NCI-H2107 treated with DMSO at 0.1 percent for 48 hours (cell line): ENCODE results near the gene EFCAB8.

Source experiments
- DNase-seq: peaks from one replicate; lab custom pipeline; 2025; ENCODE audit not compliant: unreplicated experiment; lab: John Stamatoyannopoulos, UW

Gene EFCAB8, protein sequence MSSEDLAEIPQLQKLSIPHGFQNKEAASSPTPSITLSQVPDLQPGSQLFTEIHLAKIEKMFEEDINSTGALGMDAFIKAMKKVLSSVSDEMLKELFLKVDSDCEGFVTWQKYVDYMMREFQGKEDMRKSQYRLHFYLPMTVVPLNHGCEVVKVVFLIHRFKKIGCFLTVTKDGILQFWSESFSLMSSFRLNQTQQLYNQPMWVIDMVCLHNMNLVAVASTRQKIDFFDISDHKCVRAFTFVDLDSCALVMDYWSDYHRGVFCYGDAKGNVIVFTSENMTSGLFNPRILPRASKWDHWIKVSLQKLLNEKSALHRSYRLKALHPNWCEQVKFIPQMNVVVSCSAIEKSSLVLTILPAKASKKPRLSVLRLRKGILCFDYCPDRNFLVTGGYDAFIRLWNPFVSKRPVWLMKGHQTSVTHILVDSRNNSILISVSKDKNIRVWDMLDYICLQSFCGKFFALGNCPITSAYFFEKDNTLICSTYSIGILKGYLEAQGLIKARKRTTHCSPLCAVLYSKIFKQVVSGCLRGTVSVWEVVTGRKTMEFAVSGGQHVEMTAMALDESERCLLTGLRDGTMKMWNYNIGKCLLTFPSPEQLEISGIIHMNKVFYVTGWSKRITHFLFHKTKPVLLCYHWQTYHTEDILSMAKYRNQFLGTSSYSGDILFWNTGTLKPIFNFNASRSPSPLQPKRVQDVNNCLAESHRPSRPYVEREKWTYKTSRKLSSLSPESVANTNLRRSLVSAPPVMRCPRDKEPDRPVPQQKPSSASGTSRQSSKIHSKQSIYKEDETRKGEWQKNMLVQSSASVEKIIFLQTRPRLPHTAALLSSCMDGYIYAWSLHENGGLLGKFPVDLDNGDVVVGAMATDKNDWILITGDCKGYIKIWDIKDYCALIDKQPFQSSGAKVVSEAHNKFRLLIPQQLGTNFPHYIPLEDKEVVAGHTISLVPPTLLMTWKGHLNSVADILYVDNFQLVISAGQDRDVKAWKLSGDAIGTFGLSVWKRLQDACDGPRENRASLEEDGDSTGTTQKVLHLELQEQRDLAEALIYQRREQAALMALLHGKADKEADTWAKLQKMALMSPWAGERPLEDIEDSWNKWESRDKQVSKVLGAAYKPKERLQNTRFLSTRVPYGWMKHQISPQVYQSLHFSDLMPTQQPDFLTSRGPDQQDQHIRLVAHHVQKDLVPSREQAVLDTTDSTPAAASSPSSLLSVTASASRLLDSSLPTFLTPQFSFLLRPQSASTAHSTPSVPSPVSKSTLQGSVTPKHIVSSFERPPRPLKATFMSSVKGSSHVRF

GRCh38 chr20:32858701-32859372, at the start of gene EFCAB8:
TSS of gene EFCAB8 (plus strand) at chr20:32858923. CDS start at chr20:32863793, 4,870 bp downstream.
- no peak for DNase-seq

DNA sequence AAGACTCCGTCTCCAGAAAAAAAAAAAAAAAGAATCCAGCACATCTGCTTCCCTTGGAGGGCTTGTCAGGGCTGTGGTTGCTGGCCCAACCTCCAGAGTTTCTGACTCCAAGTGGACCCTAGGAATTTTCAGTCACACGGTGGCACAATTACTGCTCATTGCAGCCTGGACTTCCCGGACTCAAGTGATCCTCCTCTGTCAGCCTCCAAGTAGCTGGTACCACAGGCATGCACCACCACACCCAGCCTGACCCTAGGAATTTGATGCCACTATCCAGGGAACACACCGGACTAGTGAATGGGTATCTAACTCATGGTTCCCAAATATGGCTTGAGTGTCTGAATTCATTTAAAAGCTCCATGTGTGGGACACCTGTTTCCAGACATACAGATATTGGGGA, 48.8 kb upstream of the EFCAB8 start:
- DNase-seq: no peak

DNA sequence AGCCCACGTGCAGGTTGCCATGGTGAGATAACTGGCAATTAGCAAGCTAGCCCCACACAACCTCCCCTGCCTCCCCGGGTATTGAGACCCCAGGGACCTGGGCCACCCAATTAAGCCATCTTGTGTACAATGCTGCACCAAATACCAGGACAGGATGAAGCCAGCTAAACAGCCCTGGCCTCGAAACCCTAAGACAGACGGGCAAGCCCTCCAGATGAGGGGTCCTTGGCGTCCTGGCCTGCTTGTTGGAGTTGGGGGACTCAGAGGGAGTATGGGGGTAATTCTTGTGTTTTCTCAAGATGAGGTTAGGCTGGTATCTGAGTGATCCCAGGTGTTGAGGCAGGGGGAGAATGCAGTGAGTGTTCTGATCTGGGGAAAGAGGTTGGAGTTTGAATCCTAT, 47.8 kb upstream of the EFCAB8 start:
- DNase-seq: no peak

DNA sequence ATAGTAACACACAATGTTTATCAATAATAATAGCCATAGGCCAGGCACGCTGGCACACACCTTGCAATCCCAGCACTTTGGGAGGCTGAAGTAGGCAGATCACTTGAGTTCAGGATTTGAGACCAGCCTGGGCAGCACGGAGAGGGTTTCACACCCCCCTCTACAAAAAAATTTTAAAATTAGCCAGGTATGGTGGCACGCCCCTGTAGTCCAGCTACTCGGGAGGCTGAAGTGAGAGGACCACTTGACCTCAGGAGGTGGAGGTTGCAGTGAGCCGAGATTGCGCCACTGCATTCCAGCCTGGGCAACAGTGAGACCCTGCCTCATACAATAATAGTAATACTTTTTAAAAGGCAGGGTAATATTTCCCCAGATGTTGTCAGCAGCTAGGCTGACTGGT, 46.8 kb upstream of the EFCAB8 start:
- no peak for DNase-seq

- DNase-seq: no peak
Measured at GRCh38 chr20:32819992-32820697, 38.6 kb upstream of the EFCAB8 start.

GRCh38 chr20:32820698-32821377, 37.9 kb upstream of the EFCAB8 start:
- DNase-seq: no peak

- DNase-seq: no peak
Measured at GRCh38 chr20:32822225-32822624, 36.5 kb upstream of the EFCAB8 start.

DNA sequence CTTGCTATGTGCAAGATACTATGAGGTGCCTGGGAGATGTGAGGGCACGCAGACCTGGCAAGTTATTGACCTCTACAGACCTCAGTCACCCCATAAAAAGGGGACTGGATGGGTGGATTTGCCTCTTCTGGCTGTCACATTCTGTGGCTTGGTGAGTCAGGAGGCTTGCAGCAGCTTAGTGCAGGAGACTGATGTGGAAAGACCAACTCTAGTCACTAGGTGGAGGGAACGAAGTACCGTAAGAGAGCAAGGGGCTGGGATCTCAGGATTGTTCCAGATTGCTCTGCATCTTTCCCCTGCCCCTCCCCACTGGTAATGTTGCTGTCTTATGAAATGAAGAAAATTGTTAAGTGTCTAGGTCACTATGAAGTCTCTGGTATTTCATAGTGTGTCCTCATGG, 35.6 kb upstream of the EFCAB8 start:
- DNase-seq: no peak

DNA sequence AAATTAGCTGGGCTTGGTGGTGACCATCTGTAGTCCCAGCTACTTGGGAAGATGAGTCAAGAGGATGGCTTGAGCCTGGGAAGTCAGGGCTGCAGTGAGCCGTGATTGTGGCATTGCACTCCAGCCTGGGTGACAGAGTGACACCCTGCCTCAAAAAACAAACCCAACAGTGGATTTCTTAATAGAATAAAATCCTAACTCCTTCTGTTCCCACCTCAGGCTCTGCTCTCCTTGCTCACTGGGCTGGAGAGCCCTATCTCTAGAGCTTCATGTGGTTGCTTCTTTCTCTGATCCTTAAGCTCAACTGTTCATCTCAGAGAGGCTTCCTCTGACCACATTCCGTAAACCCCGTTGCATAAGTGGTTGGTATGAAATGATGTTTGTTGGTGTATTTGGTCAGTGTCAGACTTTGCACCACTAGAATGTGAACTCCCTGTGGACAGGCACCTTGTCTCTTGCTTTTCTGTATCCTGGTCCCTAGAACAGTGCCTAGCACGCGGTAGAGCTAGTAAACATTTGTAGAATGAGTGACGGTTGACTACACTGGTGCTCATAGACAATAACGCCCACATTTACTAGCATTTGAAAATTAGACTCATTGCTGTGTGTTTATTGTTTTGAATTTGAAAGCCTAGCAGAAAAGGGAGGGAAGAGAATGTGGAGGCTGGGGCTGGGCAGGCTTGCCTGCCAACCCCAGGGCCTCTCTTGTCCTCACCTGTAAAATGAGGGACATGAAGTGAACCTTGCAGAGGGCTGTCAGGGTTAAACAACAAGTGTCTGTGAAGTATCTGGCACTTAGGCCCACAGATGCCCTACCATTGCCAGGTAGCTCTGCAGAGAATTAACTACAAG, 34.8 kb upstream of the EFCAB8 start:
- no peak for DNase-seq

DNA sequence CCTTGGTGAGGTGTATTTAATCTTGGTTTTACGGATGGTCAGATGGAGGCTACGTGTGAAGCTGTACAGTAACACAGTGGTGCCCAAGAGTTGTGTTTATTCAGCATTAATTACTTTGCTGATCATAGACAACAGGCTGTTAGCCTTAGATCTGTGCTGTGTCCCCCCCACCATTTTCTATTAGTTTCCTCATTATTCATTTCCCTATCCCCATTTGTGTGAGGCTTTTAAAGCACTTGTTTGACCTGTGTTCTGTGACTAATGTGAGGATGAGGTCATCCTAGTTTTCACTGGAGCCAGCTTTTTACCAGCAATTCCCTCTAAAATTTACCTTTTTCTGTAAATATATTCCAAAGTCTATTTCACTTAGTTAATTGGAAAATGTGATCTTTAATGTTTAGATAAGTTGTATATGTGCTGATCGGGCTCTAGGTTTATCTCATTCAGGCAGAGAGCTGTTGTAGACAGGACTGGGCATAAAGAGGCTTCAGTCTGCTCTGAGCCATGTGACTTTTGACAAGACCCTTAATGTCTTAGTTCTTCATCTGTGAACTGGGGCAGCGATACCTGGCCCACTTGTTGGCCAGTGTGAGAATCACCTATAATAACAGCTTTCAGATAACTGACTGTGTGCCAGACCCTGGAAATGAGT, 30.6 kb upstream of the EFCAB8 start:
- no peak for DNase-seq

DNA sequence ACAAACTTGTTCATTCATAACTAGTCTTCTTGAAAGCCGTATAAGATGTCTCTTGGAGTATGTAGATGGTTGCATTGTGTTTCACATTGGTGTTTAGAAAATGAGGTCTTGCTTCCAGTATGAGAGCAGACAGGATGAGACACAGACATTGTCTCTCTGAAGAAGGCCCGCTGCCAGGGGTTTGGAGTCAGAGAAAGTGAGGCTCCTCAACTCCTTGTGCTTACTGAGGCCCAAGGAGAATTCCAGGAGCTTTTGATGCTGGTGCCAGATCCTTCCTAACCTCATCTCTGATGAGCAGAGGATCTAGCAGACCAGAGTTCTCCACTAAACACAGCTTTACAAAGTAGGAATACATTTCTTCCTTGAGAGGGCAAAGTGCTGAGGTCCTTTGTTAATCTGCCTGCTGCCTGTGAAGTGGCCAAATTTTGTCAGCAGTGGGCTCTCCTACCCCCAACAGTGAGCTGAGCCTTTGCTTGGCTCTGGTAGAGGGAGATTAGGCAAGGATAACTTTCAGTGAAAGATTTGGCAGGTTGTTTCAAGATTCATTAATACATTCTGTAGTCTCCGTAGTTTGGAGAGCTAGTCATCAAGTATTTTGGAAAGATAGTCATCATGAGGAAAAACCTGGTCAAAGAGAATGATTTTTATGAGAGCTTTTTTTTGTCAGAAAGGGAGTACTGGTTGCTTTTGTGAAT, 29.3 kb upstream of the EFCAB8 start:
- no peak for DNase-seq

DNA sequence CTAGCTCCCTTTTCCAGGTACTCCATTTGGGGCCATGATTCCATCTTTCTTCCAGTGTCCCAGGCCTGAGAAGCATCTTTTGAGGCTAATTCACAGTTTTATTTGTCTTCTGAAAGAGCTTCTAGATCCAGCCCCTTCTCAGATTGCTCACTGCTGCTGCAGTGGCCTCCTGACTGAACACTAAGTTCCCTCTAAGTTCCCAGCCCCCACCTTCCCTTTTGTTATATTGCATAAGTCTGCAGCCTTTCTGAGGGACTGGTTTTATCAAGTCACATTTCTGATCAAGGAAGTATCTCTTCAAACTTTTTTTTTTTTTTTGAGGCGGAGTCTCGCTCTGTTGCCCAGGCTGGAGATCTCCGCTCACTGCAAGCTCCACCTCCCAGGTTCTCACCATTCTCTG, 28.3 kb upstream of the EFCAB8 start:
- DNase-seq: no peak

DNA sequence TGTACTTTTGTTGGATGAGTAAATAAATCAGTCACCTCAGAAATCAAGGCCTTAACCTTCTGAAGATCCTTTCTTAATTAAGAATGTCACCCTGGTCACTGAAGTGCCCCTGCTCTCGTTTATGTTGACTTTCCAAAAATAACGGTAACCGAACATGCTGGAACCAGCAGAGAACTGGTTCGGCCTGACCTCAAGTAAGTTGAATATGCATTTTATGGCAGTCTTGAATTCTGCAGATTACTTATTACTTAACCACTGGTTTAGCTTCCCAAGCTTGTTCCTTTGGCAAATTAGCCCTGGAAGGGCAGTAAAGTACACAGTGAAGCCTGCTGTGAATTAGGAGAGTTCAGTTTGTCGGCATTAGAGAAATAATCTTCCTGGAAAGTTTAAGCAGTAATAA, 26.7 kb upstream of the EFCAB8 start:
- DNase-seq: no peak

GRCh38 chr20:32832664-32833063, 26.1 kb upstream of the EFCAB8 start:
- DNase-seq: no peak

GRCh38 chr20:32834972-32835371, 23.8 kb upstream of the EFCAB8 start:
- no peak for DNase-seq

GRCh38 chr20:32837157-32837556, 21.6 kb upstream of the EFCAB8 start:
- no peak for DNase-seq

DNA sequence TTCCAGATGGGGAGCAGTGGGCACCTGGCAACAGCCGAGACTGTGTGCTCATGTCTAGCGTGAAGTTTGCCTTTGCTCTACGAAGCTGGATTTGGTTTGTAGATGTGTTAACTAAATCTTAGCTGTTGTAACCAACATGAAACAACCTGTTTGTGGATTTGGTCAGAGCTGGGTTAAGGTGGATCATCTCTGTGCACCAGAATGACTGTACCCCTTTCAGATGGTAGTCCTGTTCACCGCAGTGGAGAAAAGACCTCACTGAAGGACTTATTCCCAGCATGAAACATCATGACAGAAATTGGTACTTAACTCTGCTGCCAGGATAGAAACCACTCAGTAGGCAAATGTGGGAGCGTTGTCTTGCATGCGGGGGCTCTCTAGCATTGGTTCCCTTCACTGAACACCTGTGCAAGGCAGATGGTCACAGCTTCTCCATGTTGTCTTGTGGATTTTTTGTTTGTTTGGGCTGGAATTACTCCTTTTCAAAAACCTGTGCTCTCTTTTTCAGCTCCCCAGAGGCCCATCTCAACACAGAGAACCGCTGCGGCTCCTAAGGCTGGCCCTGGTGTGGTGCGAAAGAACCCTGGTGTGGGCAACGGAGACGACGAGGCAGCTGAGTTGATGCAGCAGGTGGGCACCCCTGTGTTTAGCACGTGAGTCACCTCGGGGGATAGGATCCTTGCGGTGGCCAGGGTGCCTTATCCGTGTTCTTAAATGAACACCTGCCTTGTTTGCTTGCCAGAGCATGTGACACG, 19.3 kb upstream of the EFCAB8 start:
- DNase-seq: peak; percentile 66
